ENCODE data around the gene HIVEP2. TPM values are rescaled to one million over a fixed set of nuclear protein-coding genes. Genes with fewer than 3 reads are reported as not detected.

The HIVEP2 gene
- polyA plus RNA-seq, 3 donors = 0.16 to 1.4 (median 0.64) TPM

- no peaks in the 10 kb centered on the region for H3K27me3 ChIP-seq (ENCODE audit: control insufficient read depth in 2 of 2, insufficient read depth in 2 of 2, low read length in 2 of 2)
- H3K4me3 ChIP-seq (replicated peaks in 1 of 3; ENCODE audit: low read depth in 2 of 3, low read length in 3 of 3) = no peak overlapping the region
- H3K9me3 Mint-ChIP-seq = peaks cover 0 to 2% (median 0%) of the 10 kb centered on the region in 7 donors
- no peak overlapping the region for H2AFZ ChIP-seq (ENCODE audit: insufficient read depth, low read depth, low read length, poor library complexity, severe bottlenecking)
- no peak overlapping the region for H3K4me3 Mint-ChIP-seq
- intact Hi-C loops (cut with micrococcal nuclease) = no loop called here
- H3K9me3 ChIP-seq (replicated peaks in 1 of 2; ENCODE audit: control insufficient read depth in 1 of 2, insufficient read depth in 1 of 2, low read length in 2 of 2) = no peaks in the 10 kb centered on the region
- WGBS (ENCODE audit: insufficient coverage) = no CpG with 5 or more reads among the region's 1 CpG
- H3K27ac ChIP-seq (ENCODE audit: low read depth in 1 of 2, low read length in 2 of 2) = no peak overlapping the region
- no peak for TF ChIP-seq CTCF (IDR thresholded peaks at IDR 0.05)
- no peaks in the 10 kb centered on the region for H3K4me1 ChIP-seq (ENCODE audit: control insufficient read depth in 1 of 2, insufficient read depth in 2 of 2, low read length in 2 of 2)
- H3K27me3 Mint-ChIP-seq (ENCODE audit: low read depth in 3 of 3) = peaks cover 0 to 4% (median 0%) of the 10 kb centered on the region in 3 donors
- H3K27ac Mint-ChIP-seq = no peak overlapping the region
- no peaks in the 10 kb centered on the region for H3K4me1 Mint-ChIP-seq
- no peak overlapping the region for H3K4me2 ChIP-seq (replicated peaks; ENCODE audit: extremely low read depth, low read length, poor library complexity, severe bottlenecking)
- no peak overlapping the region for H3K9ac ChIP-seq (ENCODE audit: insufficient read depth, low read length, poor library complexity, severe bottlenecking)
- no peaks in the 10 kb centered on the region for H3K79me2 ChIP-seq (ENCODE audit: insufficient read depth, low read length)
- H3K36me3 Mint-ChIP-seq = no peaks in the 10 kb centered on the region
- DNase-seq = no peak
- no peaks in the 10 kb centered on the region for H4K20me1 ChIP-seq (ENCODE audit: insufficient read depth, low read length)
- H3K36me3 ChIP-seq (replicated peaks in 1 of 2; ENCODE audit: control insufficient read depth in 1 of 2, insufficient read depth in 2 of 2, low read length in 2 of 2) = no peaks in the 10 kb centered on the region
These were observed 154.7 kb downstream of the HIVEP2 start for GRCh38 chr6:142790257-142790656.

GRCh38 chr6:142787422-142787821 is 157.6 kb downstream of the HIVEP2 start:
- Histone ChIP-seq H4K20me1 (ENCODE audit: insufficient read depth, low read length) (no peaks in the 10 kb centered on the region), H3K4me2 (replicated peaks; ENCODE audit: extremely low read depth, low read length, poor library complexity, severe bottlenecking) (no peak overlapping the region), H2AFZ (ENCODE audit: insufficient read depth, low read depth, low read length, poor library complexity, severe bottlenecking) (no peak overlapping the region), H3K9me3 (replicated peaks in 1 of 2; ENCODE audit: control insufficient read depth in 1 of 2, insufficient read depth in 1 of 2, low read length in 2 of 2) (no peaks in the 10 kb centered on the region), H3K4me1 (ENCODE audit: control insufficient read depth in 1 of 2, insufficient read depth in 2 of 2, low read length in 2 of 2) (no peaks in the 10 kb centered on the region), H3K27me3 (ENCODE audit: control insufficient read depth in 2 of 2, insufficient read depth in 2 of 2, low read length in 2 of 2) (no peaks in the 10 kb centered on the region), H3K27ac (ENCODE audit: low read depth in 1 of 2, low read length in 2 of 2) (no peak overlapping the region), H3K36me3 (replicated peaks in 1 of 2; ENCODE audit: control insufficient read depth in 1 of 2, insufficient read depth in 2 of 2, low read length in 2 of 2) (no peaks in the 10 kb centered on the region), H3K4me3 (replicated peaks in 1 of 3; ENCODE audit: low read depth in 2 of 3, low read length in 3 of 3) (no peak overlapping the region), H3K79me2 (ENCODE audit: insufficient read depth, low read length) (no peaks in the 10 kb centered on the region), H3K9ac (ENCODE audit: insufficient read depth, low read length, poor library complexity, severe bottlenecking) (no peak overlapping the region)
- TF ChIP-seq CTCF (IDR thresholded peaks at IDR 0.05) = no peak
- H3K4me3 Mint-ChIP-seq = no peak overlapping the region
- H3K27me3 Mint-ChIP-seq (ENCODE audit: low read depth in 3 of 3) = peaks cover 0 to 2% (median 0%) of the 10 kb centered on the region in 3 donors
- H3K4me1 Mint-ChIP-seq = peaks cover 4% of the 10 kb centered on the region
- intact Hi-C loops (cut with micrococcal nuclease) = loop anchor here in 1 of 2 donors (10.0 kb wide), 1 partner anchor 127 kb away; no protein-coding TSS in a partner anchor
- peaks cover 0 to 2% (median 0%) of the 10 kb centered on the region in 7 donors for H3K9me3 Mint-ChIP-seq
- no peak for DNase-seq
- no peak overlapping the region for H3K27ac Mint-ChIP-seq
- WGBS (ENCODE audit: insufficient coverage) = no CpG with 5 or more reads among the region's 2 CpGs
- no peaks in the 10 kb centered on the region for H3K36me3 Mint-ChIP-seq
